Measurements from ENCODE around the gene RPL3.

- TF ChIP-seq POLR2A (IDR thresholded peaks at IDR 0.05; ENCODE audit: low read depth, low read length) = no peak
- no peak for TF ChIP-seq POLR2AphosphoS5 (IDR thresholded peaks at IDR 0.05; ENCODE audit: low read depth, low read length)
Observed at GRCh38 chr22:39353346-39353745, 33.9 kb upstream of the RPL3 start.

Measured in GM12891 (cell line).